Activated CD8-positive, alpha-beta memory T cell treated with anti-CD3 and anti-CD28 coated beads for 24 hours (primary cell): ENCODE data around the gene ABCD1.
A peak's percentile ranks its signal among the peaks of the same experiment; 100 is the strongest.
"Not testable (repeated sequence)": the region's sequence is repeated elsewhere in the genome, so short reads cannot be mapped to it uniquely, and the experiment has no call there.

Experiments used
- DNase-seq: peaks from one replicate; pipeline ENCODE4 v3.0.0-alpha.2; 2020

ABCD1 gene

DNA sequence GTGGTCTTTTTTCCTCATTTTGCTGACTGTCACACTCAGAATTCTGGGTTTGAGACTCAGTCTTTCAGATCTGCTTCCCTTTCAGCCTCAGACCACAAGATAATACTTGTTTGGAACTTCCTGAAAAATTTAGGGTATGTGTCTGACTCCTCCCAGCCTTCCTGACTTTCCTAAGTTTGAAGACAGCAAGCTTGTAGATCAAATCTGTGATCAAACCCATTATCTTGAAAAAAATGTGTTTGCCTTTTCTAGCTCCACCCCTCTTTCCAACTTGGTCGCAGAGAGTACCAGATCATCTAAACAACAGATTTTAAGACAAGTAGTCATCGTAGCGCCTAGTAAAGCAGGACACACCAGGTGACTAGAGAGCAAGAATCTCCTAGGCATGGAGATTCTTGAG, 10.4 kb upstream of the ABCD1 start:
- DNase-seq: no peak

GRCh38 chrX:153717445-153717844, 7.2 kb upstream of the ABCD1 start:
- no peak for DNase-seq

GRCh38 chrX:153719238-153719637, 5.4 kb upstream of the ABCD1 start:
- no peak for DNase-seq

- DNase-seq: no peak
Observed at GRCh38 chrX:153719701-153720100, 5.0 kb upstream of the ABCD1 start.

DNA sequence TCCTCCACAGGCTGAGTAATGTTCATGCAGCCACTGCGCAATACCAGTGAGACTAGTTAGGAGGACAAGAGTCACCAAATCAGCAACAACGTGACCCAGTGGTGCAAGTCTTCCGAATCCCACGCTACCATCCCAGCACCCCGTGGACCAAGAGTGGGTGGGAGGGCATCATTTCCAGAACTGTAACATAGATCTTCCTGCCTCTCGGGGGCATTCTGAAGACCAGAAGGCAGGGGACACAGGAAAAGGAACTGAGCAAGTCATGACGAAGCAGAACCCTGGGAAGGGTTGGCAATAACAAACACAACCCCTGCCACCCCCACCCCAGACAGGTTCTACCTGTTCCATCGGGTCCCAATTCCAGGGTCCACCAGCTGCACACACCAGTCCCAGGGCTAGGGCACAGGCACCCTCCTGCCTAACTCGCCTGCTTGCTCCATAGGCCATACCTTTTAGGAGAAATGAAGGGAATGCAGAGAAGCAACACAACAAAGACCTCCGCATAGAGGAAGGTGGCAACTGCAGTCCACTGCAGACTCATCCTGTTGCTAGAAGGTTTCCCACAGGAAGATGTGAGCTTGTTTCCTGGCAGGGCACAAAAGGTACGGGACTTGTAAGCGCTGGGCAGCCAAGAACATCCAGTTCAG, 1.8 kb upstream of the ABCD1 start:
- no peak for DNase-seq

DNA sequence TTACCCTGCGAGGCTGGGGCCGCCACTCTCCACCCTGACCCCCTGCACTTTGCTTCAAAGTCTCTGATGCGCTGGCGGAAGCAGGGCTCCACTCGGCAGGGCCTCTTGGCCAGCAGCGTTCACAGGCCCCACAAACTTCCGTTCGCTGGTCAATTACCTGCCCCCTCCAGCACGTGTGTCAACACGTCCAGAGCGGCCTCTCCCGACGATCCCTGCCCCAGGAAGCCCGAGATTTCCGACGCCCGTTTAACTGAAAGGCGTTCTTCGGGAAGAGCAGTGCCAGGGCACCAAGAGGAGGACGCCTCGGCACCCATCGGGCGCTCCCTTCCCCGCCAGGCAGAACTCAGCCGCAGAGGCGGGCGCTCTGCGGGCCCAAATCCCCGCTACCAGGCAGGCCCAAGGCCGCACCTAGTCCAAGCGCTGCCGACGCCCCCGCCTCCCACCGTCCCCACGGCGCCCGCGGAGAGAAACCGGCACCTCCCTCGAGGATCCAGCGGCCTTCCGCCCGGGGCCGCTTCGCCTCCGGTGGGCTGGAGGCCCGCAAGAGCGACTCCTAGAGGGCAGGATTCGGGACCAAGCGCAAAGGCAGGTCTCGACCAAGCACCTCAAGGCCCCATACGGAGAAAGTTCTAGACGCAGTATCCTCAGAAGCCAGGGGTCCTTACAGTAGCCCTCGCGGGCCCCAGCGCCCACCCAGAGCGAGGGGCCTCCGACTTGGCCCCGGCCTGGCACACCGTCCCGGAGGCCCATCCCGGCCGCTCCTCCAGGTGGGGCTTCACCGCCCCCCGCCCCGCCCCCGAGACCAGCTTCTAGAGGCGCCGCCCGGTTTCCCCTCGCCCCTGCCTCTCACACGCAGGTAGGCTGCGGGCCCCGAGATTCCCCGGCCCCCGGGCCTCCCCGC, 1.1 kb upstream of the ABCD1 start:
- no peak for DNase-seq

DNA sequence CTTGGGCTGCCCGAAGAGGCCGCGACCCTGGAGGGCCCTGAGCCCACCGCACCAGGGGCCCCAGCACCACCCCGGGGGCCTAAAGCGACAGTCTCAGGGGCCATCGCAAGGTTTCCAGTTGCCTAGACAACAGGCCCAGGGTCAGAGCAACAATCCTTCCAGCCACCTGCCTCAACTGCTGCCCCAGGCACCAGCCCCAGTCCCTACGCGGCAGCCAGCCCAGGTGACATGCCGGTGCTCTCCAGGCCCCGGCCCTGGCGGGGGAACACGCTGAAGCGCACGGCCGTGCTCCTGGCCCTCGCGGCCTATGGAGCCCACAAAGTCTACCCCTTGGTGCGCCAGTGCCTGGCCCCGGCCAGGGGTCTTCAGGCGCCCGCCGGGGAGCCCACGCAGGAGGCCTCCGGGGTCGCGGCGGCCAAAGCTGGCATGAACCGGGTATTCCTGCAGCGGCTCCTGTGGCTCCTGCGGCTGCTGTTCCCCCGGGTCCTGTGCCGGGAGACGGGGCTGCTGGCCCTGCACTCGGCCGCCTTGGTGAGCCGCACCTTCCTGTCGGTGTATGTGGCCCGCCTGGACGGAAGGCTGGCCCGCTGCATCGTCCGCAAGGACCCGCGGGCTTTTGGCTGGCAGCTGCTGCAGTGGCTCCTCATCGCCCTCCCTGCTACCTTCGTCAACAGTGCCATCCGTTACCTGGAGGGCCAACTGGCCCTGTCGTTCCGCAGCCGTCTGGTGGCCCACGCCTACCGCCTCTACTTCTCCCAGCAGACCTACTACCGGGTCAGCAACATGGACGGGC, 579 bp downstream of the ABCD1 start:
- no peak for DNase-seq

- DNase-seq: no peak
Observed at GRCh38 chrX:153725832-153726285, 1.2 kb downstream of the ABCD1 start.

GRCh38 chrX:153726286-153727122, 1.8 kb downstream of the ABCD1 start:
- DNase-seq: peak; percentile 62

DNA sequence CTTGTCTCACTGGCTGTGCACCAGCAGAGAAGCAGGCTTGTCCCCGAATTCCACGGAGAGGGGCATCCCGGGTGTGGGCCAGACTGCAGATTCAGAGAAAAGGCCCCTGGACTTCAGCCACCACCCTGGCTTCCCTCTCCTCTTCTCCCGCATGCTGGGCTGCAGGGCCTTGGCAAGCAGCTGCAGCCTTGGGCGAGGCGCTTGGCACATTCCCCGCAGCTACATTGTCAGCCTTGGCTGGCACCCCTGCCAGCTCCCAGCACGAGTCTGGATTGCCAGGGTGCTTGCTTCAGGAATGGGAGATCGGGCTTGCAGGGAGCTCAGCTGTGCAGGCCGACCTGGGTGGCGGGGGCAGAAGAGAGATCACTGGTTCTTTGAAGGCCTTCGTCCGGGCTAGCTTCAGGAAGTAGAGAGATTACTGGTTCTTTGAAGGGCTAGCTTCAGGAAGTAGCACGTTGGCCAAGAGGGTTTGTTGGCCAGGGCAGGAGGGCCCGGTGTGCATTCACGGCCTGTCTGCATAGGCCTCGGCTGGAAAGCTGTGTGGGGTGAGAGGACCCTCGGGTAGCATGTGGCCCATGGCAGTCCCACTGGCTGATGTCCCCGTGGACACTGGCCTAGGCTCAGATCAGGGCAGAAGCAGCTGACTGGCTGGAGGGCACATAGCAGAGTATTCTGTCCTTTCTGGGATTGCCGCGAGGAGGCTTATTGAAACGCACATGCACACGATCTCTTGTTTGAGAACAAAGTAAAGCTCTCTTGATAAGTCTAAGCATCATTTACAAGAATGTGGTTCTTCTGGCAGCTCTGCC, 2.7 kb downstream of the ABCD1 start:
- no peak for DNase-seq

- no peak for DNase-seq
Observed at GRCh38 chrX:153728095-153728494, 3.4 kb downstream of the ABCD1 start.

- DNase-seq: no peak
Observed at GRCh38 chrX:153728951-153729631, 4.4 kb downstream of the ABCD1 start.

DNA sequence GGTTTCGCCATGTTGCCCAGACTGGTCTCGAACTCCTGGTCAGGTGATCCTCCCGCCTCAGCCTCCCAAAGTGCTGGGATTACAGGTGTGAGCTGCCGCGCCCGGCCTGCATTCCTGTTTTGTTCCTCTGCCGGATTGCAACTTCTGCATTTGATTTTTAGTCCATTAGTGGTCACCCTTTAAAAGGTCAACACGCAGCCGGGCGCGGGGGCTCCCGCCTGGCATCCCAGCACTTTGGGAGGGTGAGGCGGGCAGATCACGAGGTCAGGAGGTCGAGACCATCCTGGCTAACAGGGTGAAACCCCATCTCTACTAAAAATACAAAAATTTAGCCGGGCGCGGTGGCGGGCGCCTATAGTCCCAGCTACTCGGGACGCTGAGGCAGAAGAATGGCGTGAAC, 5.5 kb downstream of the ABCD1 start:
- not testable (repeated sequence) for DNase-seq

DNA sequence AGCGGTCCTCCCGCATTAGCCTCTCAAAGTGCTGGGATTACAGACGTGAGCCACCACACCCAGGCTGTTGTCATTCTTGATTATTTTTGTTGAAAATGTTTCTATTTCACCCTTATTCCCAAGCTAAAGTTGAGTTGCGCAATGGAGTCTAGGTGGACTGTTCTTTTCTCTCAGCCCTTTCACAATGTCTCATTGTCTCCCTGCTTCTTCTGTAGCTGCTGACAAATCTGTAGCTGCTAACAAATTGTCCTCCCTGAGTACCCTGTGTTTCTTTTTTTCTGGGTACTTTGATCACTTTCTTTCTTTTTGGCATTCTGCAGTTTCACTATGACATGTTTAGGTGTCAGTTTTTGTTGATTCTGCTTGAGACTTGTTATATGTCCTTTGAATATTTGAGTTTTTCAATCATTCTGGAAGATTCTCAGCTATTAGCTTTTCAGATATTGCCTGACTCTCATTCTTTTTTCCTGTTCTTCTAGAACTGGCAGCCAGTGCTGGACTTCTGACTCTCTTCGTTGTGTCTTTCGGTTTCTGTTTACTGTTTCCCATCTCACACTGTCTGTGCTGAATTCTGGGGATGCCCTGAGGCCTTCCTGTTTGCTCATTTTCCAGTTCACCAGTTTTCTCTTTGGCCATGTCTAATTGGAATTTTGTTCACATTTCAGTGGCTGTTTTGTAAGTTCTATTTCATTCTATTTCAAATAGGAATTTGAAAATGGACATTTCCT, 6.6 kb downstream of the ABCD1 start:
- no peak for DNase-seq

GRCh38 chrX:153731845-153732215, 7.2 kb downstream of the ABCD1 start:
- DNase-seq: no peak

- no peak for DNase-seq
Observed at GRCh38 chrX:153732401-153732800, 7.7 kb downstream of the ABCD1 start.

DNA sequence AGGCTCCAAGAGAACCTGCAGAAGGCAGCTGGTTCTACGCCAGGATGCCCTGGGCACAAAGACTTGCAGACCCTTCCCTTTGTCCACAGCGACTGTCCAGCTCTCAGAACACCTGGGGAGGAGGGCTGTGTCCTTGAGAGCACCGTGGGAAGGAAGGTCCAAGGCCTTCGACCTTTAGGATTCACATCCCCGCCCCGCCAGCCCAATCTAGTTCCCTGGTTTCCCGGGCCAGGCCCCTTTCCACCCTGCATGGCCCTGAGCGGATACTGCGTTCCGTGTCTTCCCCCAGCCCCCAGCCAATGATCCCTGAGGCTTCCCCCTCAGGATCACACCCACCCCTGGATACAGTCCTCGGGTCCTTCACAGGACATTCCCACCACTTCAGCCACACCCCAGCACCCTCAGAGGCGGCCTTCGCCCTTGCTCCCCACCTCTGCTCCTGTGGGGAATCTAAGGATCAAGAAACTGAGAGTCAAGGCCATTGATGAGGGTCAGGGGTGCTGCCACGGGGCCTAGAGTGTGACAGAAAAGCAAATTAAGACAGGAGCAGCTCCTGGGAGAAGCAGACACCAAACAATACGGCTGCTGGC, 9.1 kb downstream of the ABCD1 start:
- DNase-seq: no peak

GRCh38 chrX:153734871-153735270, 10.2 kb downstream of the ABCD1 start:
- no peak for DNase-seq

DNA sequence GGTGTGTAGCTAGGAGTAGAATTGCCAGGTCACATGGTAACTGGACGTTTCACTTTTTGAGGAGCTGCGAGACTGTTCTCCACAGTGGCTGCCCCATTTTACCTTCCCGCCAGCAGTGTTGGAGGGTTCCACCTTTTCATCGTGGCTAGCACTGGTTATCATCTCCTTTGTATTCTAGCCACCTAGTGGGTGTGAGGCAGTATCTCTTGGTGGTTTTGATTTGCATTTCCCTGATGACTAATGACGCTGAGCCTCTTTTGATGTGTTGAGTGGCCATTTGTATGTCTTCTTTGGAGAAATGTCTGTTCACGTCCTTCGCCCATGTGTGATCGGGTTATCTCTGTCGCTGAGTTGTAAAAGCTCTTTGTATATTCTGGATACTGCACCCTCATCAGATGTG, 10.6 kb downstream of the ABCD1 start:
- no peak for DNase-seq
